Raji (cell line): ENCODE measurements around the gene DNAJA3.

Experiments
- POLR2A ChIP-seq: IDR thresholded peaks from 2 replicates; pipeline ENCODE4 v1.6.1; 2011; ENCODE audit warnings: low read depth, low read length, control low read depth; ENCODE audit not compliant: insufficient read depth

The DNAJA3 gene

GRCh38 chr16:4395055-4395726 lies 30.5 kb upstream of the DNAJA3 start:
- no peak for TF ChIP-seq POLR2A

- no peak for TF ChIP-seq POLR2A
Measured at GRCh38 chr16:4399001-4399730, 26.5 kb upstream of the DNAJA3 start.

- no peak for TF ChIP-seq POLR2A
Measured at GRCh38 chr16:4401094-4401501, 24.6 kb upstream of the DNAJA3 start.

- TF ChIP-seq POLR2A, result no peak
Measured at GRCh38 chr16:4401510-4401909, 24.2 kb upstream of the DNAJA3 start.

GRCh38 chr16:4402439-4403132 lies 23.1 kb upstream of the DNAJA3 start:
- no peak for TF ChIP-seq POLR2A

GRCh38 chr16:4403133-4403949 lies 22.3 kb upstream of the DNAJA3 start:
- no peak for TF ChIP-seq POLR2A

- TF ChIP-seq POLR2A, result no peak
Measured at GRCh38 chr16:4404247-4404966, 21.3 kb upstream of the DNAJA3 start.

- no peak for TF ChIP-seq POLR2A
Measured at GRCh38 chr16:4404967-4405696, 20.5 kb upstream of the DNAJA3 start.

- no peak for TF ChIP-seq POLR2A
Measured at GRCh38 chr16:4407543-4408322, 17.9 kb upstream of the DNAJA3 start.

GRCh38 chr16:4408323-4408690 lies 17.4 kb upstream of the DNAJA3 start:
- no peak for TF ChIP-seq POLR2A

- no peak for TF ChIP-seq POLR2A
Measured at GRCh38 chr16:4409081-4409932, 16.4 kb upstream of the DNAJA3 start.

GRCh38 chr16:4410335-4411075 lies 15.2 kb upstream of the DNAJA3 start:
- no peak for TF ChIP-seq POLR2A
